K562 (cell line): Measurements from ENCODE around the gene GRIP1. TPM values are rescaled to one million over a fixed set of nuclear protein-coding genes. Genes with fewer than 3 reads are reported as not detected.

Source experiments
- ATAC-seq: fragments of 200-7000 bp; cut with Tn5 transposase; 3 replicates; pipeline ENCODE4 v1.9.1; 2020; ENCODE audit warnings: moderate library complexity
- BruUV-seq: library from RNA; stranded (reverse); fragments of 400-500 nt; replicated peaks from 2 replicates; lab custom pipeline; 2021; lab: Mats Ljungman, UMichigan
- CTCF ChIA-PET: fragments of 300-600 bp; formaldehyde crosslinking; extraction: SDS; loops from one replicate; lab custom pipeline; 2021; ENCODE audit warnings: low intra/inter-chr PET ratio; lab: Yijun Ruan, JAX
- POLR2A ChIA-PET: fragments of 300-600, 350-650 bp; sonication (Branson Sonifier 250); formaldehyde crosslinking; extraction: SDS; loops from one replicate; lab custom pipeline; 2021; ENCODE audit warnings: antibody characterized with exemption, inconsistent platforms; lab: Yijun Ruan, JAX
- DNase-seq, 4 experiments: peaks; one replicate each; pipeline versions ENCODE4 v3.0.0 to v3.0.0-alpha.2; 2011 to 2018; ENCODE audit warnings: low spot score in 3 of 4, mixed read lengths in 3 of 4; ENCODE audit errors: extremely low read depth in 1 of 4
- FAIRE-seq: peaks from 2 replicates; lab custom pipeline; 2011; peaks lifted over from hg19 to GRCh38; lab: Jason Lieb, UNC
- H2AFZ ChIP-seq: 2 replicates; pipeline ENCODE4 v1.6.0; 2011; ENCODE audit warnings: low read depth, low read length, control low read depth, inconsistent platforms
- H3K27ac ChIP-seq: fragments of 200-600 bp; 3 replicates; pipeline ENCODE4 v1.8.0; 2011; ENCODE audit warnings: low read depth, mild to moderate bottlenecking, control low read depth, inconsistent platforms, low read length, moderate library complexity, mixed read lengths; ENCODE audit errors: extremely low read depth
- H3K27me3 ChIP-seq, 2 experiments: fragments of 300-600 bp in 1 of 2; 2 replicates in 1 of 2; 3 replicates in 1 of 2; pipeline versions ENCODE4 v1.6.0 to v1.8.0; 2011; ENCODE audit warnings: inconsistent platforms in 2 of 2, low read length in 2 of 2, mild to moderate bottlenecking in 1 of 2, mixed read lengths in 1 of 2, moderate library complexity in 1 of 2; ENCODE audit not compliant: control insufficient read depth in 2 of 2, insufficient read depth in 2 of 2
- H3K36me3 ChIP-seq: fragments of 300-600 bp; 3 replicates; pipeline ENCODE4 v1.8.0; 2011; ENCODE audit warnings: mild to moderate bottlenecking, low read length, inconsistent platforms; ENCODE audit not compliant: control insufficient read depth, insufficient read depth
- H3K4me1 ChIP-seq, 2 experiments: fragments of 200-600 bp in 1 of 2; replicated peaks in 1 of 2; 2 replicates in 1 of 2; 3 replicates in 1 of 2; pipeline versions ENCODE4 v1.5.1 to v1.8.0; 2011; ENCODE audit warnings: inconsistent platforms in 2 of 2, low read length in 2 of 2, mild to moderate bottlenecking in 1 of 2, mixed read lengths in 1 of 2, moderate library complexity in 1 of 2; ENCODE audit not compliant: control insufficient read depth in 2 of 2, insufficient read depth in 2 of 2
- H3K4me2 ChIP-seq: 2 replicates; pipeline ENCODE4 v1.6.1; 2011; ENCODE audit warnings: low read length, control low read depth, inconsistent platforms, mixed read lengths; ENCODE audit not compliant: insufficient read depth
- H3K4me3 ChIP-seq: fragments of 200-600 bp; sonication (generic), shearing (Covaris generic); 2 replicates; pipeline ENCODE4 v1.5.1; 2016; ENCODE audit warnings: control low read depth, inconsistent platforms
- H3K79me2 ChIP-seq: fragments of 200-600 bp; 3 replicates; pipeline ENCODE4 v1.8.0; 2011; ENCODE audit warnings: low read length, inconsistent platforms; ENCODE audit not compliant: control insufficient read depth, insufficient read depth
- H3K9ac ChIP-seq, 2 experiments: 2 replicates each; pipeline versions ENCODE4 v1.6.0 to v1.6.1; 2011; ENCODE audit warnings: low read depth in 2 of 2, low read length in 2 of 2, control low read depth in 1 of 2, inconsistent platforms in 1 of 2, mild to moderate bottlenecking in 1 of 2, mixed read lengths in 1 of 2; ENCODE audit not compliant: insufficient read depth in 1 of 2
- H3K9me1 ChIP-seq: one replicate; pipeline ENCODE4 v1.6.0; 2011; ENCODE audit warnings: inconsistent platforms, mild to moderate bottlenecking, low read length, moderate library complexity; ENCODE audit not compliant: control insufficient read depth, insufficient read depth
- H3K9me3 ChIP-seq: replicated peaks from 2 replicates; pipeline ENCODE4 v1.5.1; 2011; ENCODE audit warnings: low read depth, low read length, inconsistent platforms; ENCODE audit not compliant: control insufficient read depth, insufficient read depth
- H4K20me1 ChIP-seq: replicated peaks from 2 replicates; pipeline ENCODE4 v1.6.1; 2011; ENCODE audit warnings: low read length, inconsistent platforms, mixed read lengths; ENCODE audit not compliant: control insufficient read depth, insufficient read depth
- CREB5 ChIP-seq: fragments of 250-450 bp; sonication (Bioruptor Pico); IDR thresholded peaks from 2 replicates; pipeline ENCODE4 v1.5.0; 2020; ENCODE audit warnings: mild to moderate bottlenecking
- ESRRA ChIP-seq: fragments of 450-650 bp; IDR thresholded peaks from 2 replicates; pipeline ENCODE4 v1.6.1; 2014; ENCODE audit warnings: low read depth, mild to moderate bottlenecking, moderate library complexity, borderline replicate concordance
- FOXP4 ChIP-seq: sonication (generic); formaldehyde crosslinking; IDR thresholded peaks from 2 replicates; pipeline ENCODE4 v1.8.0; 2022; ENCODE audit warnings: mild to moderate bottlenecking, missing genetic modification reagents, borderline replicate concordance
- HBP1 ChIP-seq: fragments of 450-650 bp; formaldehyde crosslinking; IDR thresholded peaks from 2 replicates; pipeline ENCODE4 v1.4.0; 2022; ENCODE audit warnings: missing genetic modification characterization
- IRF2 ChIP-seq: sonication (generic); formaldehyde crosslinking; IDR thresholded peaks from 2 replicates; pipeline ENCODE4 v1.8.1; 2022; ENCODE audit warnings: mild to moderate bottlenecking, missing genetic modification reagents
- NBN ChIP-seq: fragments of 450-650 bp; IDR thresholded peaks from 2 replicates; pipeline ENCODE4 v1.6.1; 2016; ENCODE audit warnings: low read depth, mild to moderate bottlenecking
- PHF20 ChIP-seq: fragments of 450-650 bp; IDR thresholded peaks from 2 replicates; pipeline ENCODE4 v1.6.1; 2018; ENCODE audit not compliant: partially characterized antibody
- PURB ChIP-seq: sonication (generic); formaldehyde crosslinking; IDR thresholded peaks from 2 replicates; pipeline ENCODE4 v1.9.0; 2021; ENCODE audit warnings: low read depth, mild to moderate bottlenecking, missing genetic modification reagents
- SRSF1 ChIP-seq: fragments of 200-400 bp; formaldehyde crosslinking; IDR thresholded peaks from 2 replicates; pipeline ENCODE4 v1.6.1; 2017; ENCODE audit warnings: mild to moderate bottlenecking, low read depth, low read length, moderate library complexity
- SRSF7 ChIP-seq: fragments of 200-400 bp; formaldehyde crosslinking; optimal IDR thresholded peaks from 2 replicates; pipeline ENCODE3; 2017; ENCODE audit warnings: mild to moderate bottlenecking, low read depth, low read length
- ZBED1 ChIP-seq: IDR thresholded peaks from 2 replicates; pipeline ENCODE4 v1.6.1; 2014
- ZBTB17 ChIP-seq: fragments of 450-650 bp; formaldehyde crosslinking; IDR thresholded peaks from 2 replicates; pipeline ENCODE4 v1.4.0; 2020; ENCODE audit warnings: mild to moderate bottlenecking
- ZFP36 ChIP-seq: fragments of 150-350 bp; IDR thresholded peaks from 2 replicates; pipeline ENCODE4 v1.6.1; 2018; ENCODE audit warnings: low read length, low read depth; ENCODE audit not compliant: partially characterized antibody
- ZNF77 ChIP-seq: fragments of 250-450 bp; sonication (Bioruptor Pico); IDR thresholded peaks from 2 replicates; pipeline ENCODE4 v1.5.0; 2020
- WGBS: fragments of 100-300 bp; shearing (Covaris generic); methylation state at CpG from one replicate; pipeline ENCODE4 v1.1.6; 2016; ENCODE audit warnings: low coverage, mixed read lengths; ENCODE audit not compliant: insufficient coverage; ENCODE audit errors: missing lambda C conversion rate; 5-methylcytosine and 5-hydroxymethylcytosine counted together
- in situ Hi-C: fragments of 300-500 bp; cut with MboI; formaldehyde crosslinking; loops from 4 replicates; pipeline ENCODE4 v1.15.0; 2018; ENCODE audit warnings: inconsistent platforms, mixed read lengths
- intact Hi-C: fragments of 100-400 bp; cut with micrococcal nuclease; formaldehyde crosslinking; loops from 2 replicates; pipeline ENCODE4 v1.14.2; 2022
- polyA plus RNA-seq, 8 experiments: library from polyadenylated mRNA; depleted of rRNA in 4 of 8; stranded (reverse) in 5 of 8; unstranded in 3 of 8; fragments of >200 nt; fragmentation: Nextera tagmentation in 2 of 8; fragmentation: Illumina TruSeq in 1 of 8; extraction: Ambion mirVana in 2 of 8; extraction: Trizol in 1 of 8; gene quantifications; 2 replicates each; pipeline versions ENCODE4 v1.2.1 to v1.2.3, GENCODE V29; 2011 to 2014; ENCODE audit warnings: inconsistent platforms in 1 of 8, missing spikeins in 1 of 8
- total RNA-seq, 7 experiments: library from RNA; depleted of rRNA in 6 of 7; stranded (reverse); fragments of >200 nt in 6 of 7; fragmentation: Illumina TruSeq in 2 of 7; extraction: Trizol in 2 of 7; gene quantifications; 2 replicates each; pipeline versions ENCODE4 v1.2.1 to v1.2.3, GENCODE V29; 2011 to 2021; ENCODE audit warnings: low replicate concordance in 1 of 7

Gene GRIP1
- total and polyA plus RNA-seq, 9 of the 15 experiments (the other 6 are each of a cell fraction or from before 2014, with no cell fraction given) = 0.28 to 1.2 (median 0.45) TPM

GRCh38 chr12:66418908-66419307 is 260.0 kb downstream of the GRIP1 start:
- no peaks in the 10 kb centered on the region for H3K4me1 ChIP-seq
- ChIA-PET POLR2A (no interaction called here), CTCF (no interaction called here)
- H3K36me3 ChIP-seq = no peaks in the 10 kb centered on the region
- no peaks in the 10 kb centered on the region for H3K9me1 ChIP-seq
- intact Hi-C loops (no loop called here), in situ Hi-C loops (loop anchor here (25.0 kb wide), 2 partner anchors 1107 to 1532 kb away; no protein-coding TSS in a partner anchor)
- no peaks in the 10 kb centered on the region for H3K9me3 ChIP-seq
- no peak overlapping the region for H3K4me2 ChIP-seq
- H3K79me2 ChIP-seq = no peaks in the 10 kb centered on the region
- 0% methylated on average over 1 of the region's 1 CpG for WGBS
- FAIRE-seq (no peak), ATAC-seq (no peak), DNase-seq (no peak)
- BruUV-seq = no TSS peak
- no peak overlapping the region for H3K27ac ChIP-seq
- no peak overlapping the region for H3K9ac ChIP-seq
- H3K4me3 ChIP-seq = no peak overlapping the region
- no peaks in the 10 kb centered on the region for H3K27me3 ChIP-seq
- no peak overlapping the region for H2AFZ ChIP-seq
- TF ChIP-seq IRF2 (no peak), ZBED1 (no peak), PURB (no peak), FOXP4 (CRISPR knock-in tag) (no peak), SRSF1 (no peak), ZBTB17 (no peak), PHF20 (no peak), HBP1 (no peak), ZNF77 (CRISPR knock-in tag) (no peak), ZFP36 (no peak), ESRRA (no peak), CREB5 (no peak), SRSF7 (no peak), NBN (no peak)
- no peaks in the 10 kb centered on the region for H4K20me1 ChIP-seq
